ENCODE measurements around the gene WLS.

- TF ChIP-seq CTCF (IDR thresholded peaks at IDR 0.05), result no peak
- no peak for TF ChIP-seq EZH2 (IDR thresholded peaks at IDR 0.05; ENCODE audit: borderline replicate concordance, insufficient read depth, low read depth, low read length, poor library complexity, severe bottlenecking)
Observed at GRCh38 chr1:68078647-68079046, 153.7 kb downstream of the WLS start.

Measured in B cell (primary cell).